Hindlimb muscle (tissue), 1 donor: ENCODE results near the gene SLC35G3. TPM values are rescaled to one million over a fixed set of nuclear protein-coding genes. Genes with fewer than 3 reads are reported as not detected.
"Not testable (repeated sequence)": the region's sequence is repeated elsewhere in the genome, so short reads cannot be mapped to it uniquely, and the experiment has no call there.

Experiments used
- DNase-seq: peaks from one replicate; pipeline ENCODE4 v3.0.0-alpha.2; 2013
- polyA plus RNA-seq: library from polyadenylated mRNA; unstranded; fragments of 120-200 nt; gene quantifications from one replicate; pipeline ENCODE4 v1.2.1, GENCODE V29; 2013; ENCODE audit not compliant: insufficient read length

The SLC35G3 gene
- polyA plus RNA-seq: 0.56 TPM

GRCh38 chr17:35194001-35194400 is at the start of gene SLC35G3:
TSS of gene SLC35G3 (minus strand) at chr17:35194393. CDS start at chr17:35194307, 86 bp downstream.
- DNase-seq: not testable (repeated sequence)

- DNase-seq: peak; percentile 49
These were observed 49.6 kb upstream of the SLC35G3 start for GRCh38 chr17:35243561-35244340.

GRCh38 chr17:35242805-35243560 is 48.8 kb upstream of the SLC35G3 start, which contains the start of gene SLFN5:
TSS of gene SLFN5 (plus strand) at chr17:35243072. CDS start at chr17:35258691, 15,619 bp downstream.
- DNase-seq: peak; percentile 90

- peak; percentile 39 for DNase-seq
These were observed 48.1 kb upstream of the SLC35G3 start for GRCh38 chr17:35242158-35242804.

- no peak for DNase-seq
These were observed 47.3 kb upstream of the SLC35G3 start for GRCh38 chr17:35241520-35241919.

GRCh38 chr17:35240861-35241260 is 46.7 kb upstream of the SLC35G3 start:
- DNase-seq: no peak

- no peak for DNase-seq
These were observed 45.6 kb upstream of the SLC35G3 start for GRCh38 chr17:35239823-35240222.

GRCh38 chr17:35238821-35239220 is 44.6 kb upstream of the SLC35G3 start:
- DNase-seq: no peak

- DNase-seq: no peak
These were observed 42.6 kb upstream of the SLC35G3 start for GRCh38 chr17:35236821-35237220.

- no peak for DNase-seq
These were observed 41.7 kb upstream of the SLC35G3 start for GRCh38 chr17:35235917-35236316.

GRCh38 chr17:35235289-35235688 is 41.1 kb upstream of the SLC35G3 start:
- no peak for DNase-seq

GRCh38 chr17:35234315-35234714 is 40.1 kb upstream of the SLC35G3 start:
- not testable (repeated sequence) for DNase-seq

GRCh38 chr17:35229638-35230037 is 35.4 kb upstream of the SLC35G3 start:
- no peak for DNase-seq

GRCh38 chr17:35227546-35227945 is 33.4 kb upstream of the SLC35G3 start:
- DNase-seq: no peak

- DNase-seq: no peak
These were observed 30.2 kb upstream of the SLC35G3 start for GRCh38 chr17:35224436-35224835.

GRCh38 chr17:35222452-35222851 is 28.3 kb upstream of the SLC35G3 start:
- DNase-seq: no peak

- no peak for DNase-seq
These were observed 24.7 kb upstream of the SLC35G3 start for GRCh38 chr17:35218915-35219314.

- no peak for DNase-seq
These were observed 22.9 kb upstream of the SLC35G3 start for GRCh38 chr17:35217107-35217506.

GRCh38 chr17:35214631-35215273 is 20.6 kb upstream of the SLC35G3 start:
- no peak for DNase-seq

- DNase-seq: no peak
These were observed 20.0 kb upstream of the SLC35G3 start for GRCh38 chr17:35214192-35214591.

- DNase-seq: no peak
These were observed 19.3 kb upstream of the SLC35G3 start for GRCh38 chr17:35213412-35213940.

GRCh38 chr17:35212668-35213067 is 18.5 kb upstream of the SLC35G3 start:
- no peak for DNase-seq
